IPS-18c (cell line): ENCODE data around the gene MECR.
"Not testable (repeated sequence)": the region's sequence is repeated elsewhere in the genome, so short reads cannot be mapped to it uniquely, and the experiment has no call there.

ENCODE experiments used
- H3K4me3 ChIP-seq: 2 replicates; pipeline ENCODE4 v1.7.0; 2013; ENCODE audit warnings: low read depth, mild to moderate bottlenecking, low read length, moderate library complexity; ENCODE audit not compliant: insufficient read depth
- H3K9me3 ChIP-seq: one replicate; pipeline ENCODE4 v1.6.1; 2013; ENCODE audit warnings: mild to moderate bottlenecking, low read length, moderate library complexity; ENCODE audit not compliant: control insufficient read depth, insufficient read depth

MECR gene

DNA sequence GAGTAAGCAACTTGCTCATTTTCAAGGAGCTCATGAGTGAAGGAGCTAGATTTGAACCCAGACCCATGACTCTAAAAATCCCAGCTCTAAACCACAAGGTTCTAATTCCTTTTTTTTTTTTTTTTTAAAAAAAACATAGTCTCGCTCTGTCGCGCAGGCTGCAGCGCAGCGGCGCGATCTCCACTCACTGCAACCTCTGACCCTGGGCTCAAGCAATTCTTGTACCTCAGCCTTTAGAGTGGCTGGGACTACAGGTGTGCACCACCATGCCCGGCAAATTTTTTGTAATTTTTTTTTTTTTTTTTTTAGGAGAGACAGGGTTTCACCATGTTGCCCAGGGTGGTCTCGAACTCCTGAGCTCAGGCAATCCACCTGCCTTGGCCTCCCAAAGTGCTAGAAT, 62.8 kb downstream of the MECR start:
- H3K9me3 ChIP-seq, result no peaks in the 10 kb centered on the region
- H3K4me3 ChIP-seq, result no peak overlapping the region

DNA sequence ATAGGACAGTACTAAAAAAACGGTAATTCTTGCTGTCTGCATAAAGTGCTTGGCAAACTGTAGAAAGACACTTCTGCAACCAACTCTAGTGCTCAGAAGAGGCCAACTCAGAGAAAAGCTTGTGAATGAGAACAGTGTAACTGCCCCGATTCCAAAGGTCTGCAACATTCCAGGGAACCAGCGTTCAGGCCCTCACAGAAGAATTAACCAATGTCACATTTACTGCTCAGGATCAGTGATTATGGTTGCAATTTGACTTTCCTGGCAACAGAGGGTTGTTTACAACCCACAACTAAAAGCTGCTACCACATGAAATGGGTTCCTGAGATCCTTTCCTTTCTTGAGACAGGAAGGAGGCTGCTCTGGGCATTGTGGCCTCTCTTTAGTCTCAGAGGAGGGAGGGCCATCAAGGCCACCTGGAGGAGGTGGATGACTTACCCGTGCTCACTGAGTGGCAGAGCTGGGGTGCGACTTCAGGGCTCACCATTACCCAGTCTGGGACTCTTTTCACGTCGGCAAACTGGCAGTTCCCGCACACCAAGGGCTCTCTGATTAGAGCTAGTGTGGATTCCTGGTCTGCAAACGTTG, 64.3 kb downstream of the MECR start:
- no peak overlapping the region for H3K4me3 ChIP-seq
- no peaks in the 10 kb centered on the region for H3K9me3 ChIP-seq

DNA sequence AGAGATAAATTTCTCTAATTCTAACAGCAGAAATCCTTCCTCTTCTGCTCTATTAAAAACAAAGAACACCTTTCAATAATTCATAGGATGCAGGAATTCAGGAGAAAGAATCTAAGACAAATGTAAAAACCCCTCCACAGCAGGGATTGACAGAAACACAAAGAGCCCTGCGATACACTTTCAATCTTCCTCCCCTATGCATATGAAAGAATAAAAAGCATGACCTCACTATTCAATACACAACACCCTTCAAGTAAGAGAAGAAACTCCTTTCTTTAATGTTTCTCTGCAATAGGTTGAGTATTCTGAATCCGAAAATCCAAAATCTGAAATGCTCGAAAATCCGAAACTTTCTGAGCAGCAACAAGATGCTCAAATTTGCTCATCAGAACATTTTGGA, 66.1 kb downstream of the MECR start:
- no peak overlapping the region for H3K4me3 ChIP-seq
- no peaks in the 10 kb centered on the region for H3K9me3 ChIP-seq

DNA sequence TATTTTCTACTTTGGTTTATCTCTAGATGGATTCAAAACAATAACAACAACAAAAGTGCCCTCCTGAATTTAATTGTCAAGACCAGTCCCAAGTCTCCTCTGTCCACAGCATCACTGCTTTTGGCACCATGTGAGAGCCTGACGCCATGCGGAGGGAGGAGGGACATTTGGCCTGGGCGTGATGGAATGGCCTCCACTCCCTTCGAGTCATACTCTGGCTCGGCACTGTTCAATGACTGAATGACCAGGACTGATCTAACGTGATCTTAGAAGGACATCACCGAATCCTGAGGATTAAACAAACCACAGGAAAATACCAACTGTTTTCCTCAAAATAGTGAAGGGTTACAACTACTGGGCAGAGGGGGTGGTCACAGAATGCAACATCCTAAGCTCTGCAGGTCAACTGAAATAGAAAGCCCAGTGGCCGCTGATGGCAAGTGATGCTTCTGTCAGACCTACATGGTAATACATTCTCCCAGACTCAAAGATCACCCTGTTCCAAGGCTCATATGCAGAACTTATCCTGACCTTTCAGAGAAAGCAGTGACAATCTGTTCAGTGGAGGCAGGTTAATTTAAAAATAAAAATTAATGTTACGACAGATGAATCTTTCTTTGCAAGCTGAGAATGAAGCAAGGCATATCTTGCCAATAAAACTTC, 68.1 kb downstream of the MECR start:
- Histone ChIP-seq H3K9me3 (no peaks in the 10 kb centered on the region), H3K4me3 (no peak overlapping the region)

DNA sequence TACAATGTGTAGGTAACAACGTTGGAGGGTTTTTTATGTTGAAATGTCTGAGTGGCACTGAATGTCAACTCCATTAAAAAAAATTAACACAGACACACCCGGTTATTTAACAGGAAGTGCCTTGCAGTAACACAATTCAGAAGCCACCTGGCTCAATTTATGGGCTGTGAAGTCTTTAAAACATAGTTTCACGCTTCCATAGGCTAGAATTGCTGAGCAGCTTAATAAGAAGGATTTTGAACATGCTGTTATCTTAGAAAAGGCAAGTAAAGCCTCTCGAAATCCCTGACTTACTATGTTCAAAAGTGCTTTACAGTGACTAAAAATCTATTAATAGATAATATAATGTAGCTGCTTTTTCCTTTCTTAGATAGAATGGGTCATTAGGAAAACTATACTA, 68.7 kb downstream of the MECR start:
- Histone ChIP-seq H3K9me3 (no peaks in the 10 kb centered on the region), H3K4me3 (no peak overlapping the region)

DNA sequence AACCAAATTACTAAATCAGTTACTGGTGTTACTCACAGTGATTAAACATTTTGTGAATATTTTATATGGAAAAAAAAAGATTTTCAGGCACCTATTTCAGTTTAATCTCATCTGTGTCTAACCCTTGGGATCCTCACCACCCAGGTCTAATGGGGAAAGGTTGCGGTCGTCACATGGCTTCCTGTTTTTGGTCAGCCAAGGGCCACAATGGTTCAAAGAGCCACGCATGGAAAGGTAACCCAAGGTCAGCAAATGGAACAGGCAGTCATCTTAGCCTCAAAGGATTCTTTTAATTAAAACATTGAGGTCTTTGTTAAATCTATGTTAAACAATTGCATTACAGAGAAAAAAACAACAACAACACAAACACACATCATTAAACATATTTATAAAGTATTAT, 71.0 kb downstream of the MECR start:
- no peaks in the 10 kb centered on the region for H3K9me3 ChIP-seq

DNA sequence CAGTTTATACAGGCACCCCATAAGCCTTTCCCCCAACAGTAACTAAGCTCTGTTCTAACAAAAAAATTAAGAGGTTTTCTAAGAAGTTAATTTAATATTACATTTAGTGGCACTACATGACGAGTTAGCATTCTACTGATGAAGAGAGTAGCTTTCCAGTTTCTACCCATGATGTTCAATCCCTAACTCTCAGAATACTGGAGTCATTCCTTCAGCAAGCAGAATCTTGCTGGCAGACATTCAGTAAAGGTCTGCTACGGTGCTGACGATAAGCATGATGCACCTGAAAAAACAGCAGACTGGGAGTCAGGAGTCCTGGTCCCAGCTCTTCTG, 73.5 kb downstream of the MECR start:
- Histone ChIP-seq H3K9me3 (no peaks in the 10 kb centered on the region), H3K4me3 (no peak overlapping the region)

More for the DNA sequence above, 71.0 kb downstream of the MECR start:
- no peak overlapping the region for H3K4me3 ChIP-seq

DNA sequence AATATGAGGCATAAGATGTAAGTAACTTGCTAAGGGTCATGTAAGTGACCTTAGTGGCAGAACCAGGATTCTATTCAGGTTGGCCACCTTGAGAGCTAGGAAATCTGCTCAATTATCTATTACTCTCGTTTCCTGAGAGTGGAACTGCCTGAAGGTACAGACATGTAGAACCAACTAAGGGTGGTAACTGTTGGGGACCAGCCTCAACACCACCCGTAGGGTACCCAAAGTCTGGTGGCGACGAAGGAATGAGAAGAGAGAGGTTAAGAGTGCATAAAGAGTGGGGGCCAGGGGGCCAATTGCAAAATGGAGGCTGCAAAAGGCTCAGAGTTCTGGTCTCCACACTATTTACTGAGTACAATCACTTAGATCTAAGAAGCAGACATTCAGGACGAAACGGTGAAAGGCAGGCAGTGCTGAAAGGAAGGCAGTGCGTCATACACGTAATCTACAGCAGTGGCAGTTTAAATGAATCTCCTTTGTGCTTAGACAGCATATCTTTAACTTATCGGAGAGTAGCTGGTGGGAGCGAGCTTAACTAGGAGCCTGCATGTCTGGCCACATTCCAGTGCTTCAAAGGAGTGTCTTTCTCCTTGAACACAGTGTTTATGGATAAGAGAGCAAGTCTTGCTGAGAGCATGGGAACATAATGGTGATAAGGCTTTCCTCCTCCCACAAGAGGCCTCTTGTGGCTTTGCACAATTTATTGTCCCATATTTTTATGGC, 74.0 kb downstream of the MECR start:
- Histone ChIP-seq H3K4me3 (no peak overlapping the region), H3K9me3 (no peaks in the 10 kb centered on the region)

DNA sequence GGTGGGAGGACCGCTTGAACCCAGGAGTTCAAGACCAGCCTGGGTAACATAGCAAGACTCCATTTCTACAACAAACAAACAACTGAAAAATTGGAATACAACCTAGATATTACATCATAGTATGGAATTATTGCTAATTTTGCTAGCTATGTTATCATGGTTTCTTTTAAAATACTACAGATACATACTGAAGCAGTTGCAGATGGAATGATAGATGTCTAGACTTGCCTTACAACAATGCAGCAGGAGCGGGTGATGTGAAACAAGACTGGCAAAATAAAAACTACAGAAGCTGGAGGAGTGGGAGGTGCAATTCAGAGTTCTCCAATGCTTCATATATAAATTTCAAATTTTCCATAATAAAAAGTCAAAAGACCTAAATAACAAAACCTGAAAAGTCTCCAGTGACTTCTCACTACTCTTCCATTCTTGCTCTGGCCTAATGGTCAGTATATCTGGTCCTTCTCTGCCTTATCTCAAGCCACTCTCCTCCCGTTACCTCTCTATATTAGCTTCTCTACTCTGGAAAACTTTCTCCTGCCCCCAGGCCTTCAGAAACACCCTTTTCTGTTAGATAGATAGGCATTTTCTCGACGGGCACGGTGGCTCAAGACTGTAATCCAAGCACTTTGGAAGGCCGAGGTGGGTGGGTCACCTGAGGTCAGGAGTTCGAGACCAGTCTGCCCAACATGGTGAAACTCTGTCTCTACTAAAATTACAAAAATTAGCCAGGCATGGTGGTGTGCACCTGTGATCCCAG, 78.5 kb downstream of the MECR start:
- Histone ChIP-seq H3K9me3 (no peaks in the 10 kb centered on the region), H3K4me3 (no peak overlapping the region)

DNA sequence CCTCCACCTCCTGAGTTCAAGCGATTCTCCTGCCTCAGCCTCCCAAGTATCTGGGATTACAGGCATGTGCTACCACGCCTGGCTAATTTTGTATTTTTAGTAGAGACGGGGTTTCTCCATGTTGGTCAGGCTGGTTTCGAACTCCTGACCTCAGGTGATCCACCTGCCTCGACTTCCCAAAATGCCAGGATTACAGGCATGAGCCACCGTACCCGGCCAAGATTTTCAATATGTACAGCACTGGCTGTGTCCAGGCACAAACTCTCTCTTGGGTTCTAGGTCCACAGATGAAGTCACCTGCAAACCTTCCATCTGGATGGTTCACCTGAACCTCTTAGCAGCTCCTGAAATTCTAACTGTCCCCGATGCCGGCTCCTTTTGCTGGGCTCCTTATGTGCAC, 80.4 kb downstream of the MECR start:
- not testable (repeated sequence) for H3K4me3 ChIP-seq, H3K9me3 ChIP-seq

DNA sequence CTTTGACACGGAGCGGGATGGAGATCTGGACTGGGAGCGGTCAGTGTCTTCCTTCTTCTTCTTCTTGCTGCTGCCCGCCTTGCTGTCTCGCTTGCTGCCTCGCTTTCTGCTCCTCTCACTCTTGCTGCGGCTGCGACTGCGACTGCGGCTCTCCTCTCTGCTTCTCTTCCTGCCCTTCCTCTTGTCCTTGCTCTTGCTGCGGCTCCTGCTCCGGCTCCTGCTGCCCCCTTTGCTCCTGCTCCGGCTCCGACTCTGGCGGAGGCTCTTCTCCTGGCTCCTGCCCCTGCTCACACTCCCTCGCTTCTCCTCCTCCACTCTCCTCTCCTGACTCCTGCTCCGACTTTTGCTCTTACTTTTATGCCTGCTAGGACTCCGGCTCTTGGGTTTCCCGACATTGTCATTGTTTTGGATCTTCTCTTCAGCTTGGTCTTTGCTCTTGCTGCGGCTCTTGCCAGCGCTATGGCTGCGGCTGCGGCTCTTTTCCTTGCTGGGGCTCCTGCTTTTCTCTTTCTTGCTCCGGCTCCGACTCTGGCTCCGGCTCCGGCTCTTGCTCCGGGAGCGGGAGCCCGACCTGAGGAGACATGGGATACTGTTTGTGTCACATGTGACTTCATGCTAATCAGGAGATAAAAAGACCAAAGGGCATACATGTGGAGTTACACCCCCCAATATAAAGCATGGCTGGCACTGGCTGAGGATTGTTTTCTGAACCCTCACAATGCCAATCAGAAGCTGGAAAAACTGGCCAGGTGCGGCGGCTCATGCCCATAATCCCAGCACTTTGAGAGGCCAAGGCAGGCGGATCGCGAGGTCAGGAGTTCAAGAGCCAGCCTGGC, 81.9 kb downstream of the MECR start:
- H3K4me3 ChIP-seq, result no peak overlapping the region
- no peaks in the 10 kb centered on the region for H3K9me3 ChIP-seq

DNA sequence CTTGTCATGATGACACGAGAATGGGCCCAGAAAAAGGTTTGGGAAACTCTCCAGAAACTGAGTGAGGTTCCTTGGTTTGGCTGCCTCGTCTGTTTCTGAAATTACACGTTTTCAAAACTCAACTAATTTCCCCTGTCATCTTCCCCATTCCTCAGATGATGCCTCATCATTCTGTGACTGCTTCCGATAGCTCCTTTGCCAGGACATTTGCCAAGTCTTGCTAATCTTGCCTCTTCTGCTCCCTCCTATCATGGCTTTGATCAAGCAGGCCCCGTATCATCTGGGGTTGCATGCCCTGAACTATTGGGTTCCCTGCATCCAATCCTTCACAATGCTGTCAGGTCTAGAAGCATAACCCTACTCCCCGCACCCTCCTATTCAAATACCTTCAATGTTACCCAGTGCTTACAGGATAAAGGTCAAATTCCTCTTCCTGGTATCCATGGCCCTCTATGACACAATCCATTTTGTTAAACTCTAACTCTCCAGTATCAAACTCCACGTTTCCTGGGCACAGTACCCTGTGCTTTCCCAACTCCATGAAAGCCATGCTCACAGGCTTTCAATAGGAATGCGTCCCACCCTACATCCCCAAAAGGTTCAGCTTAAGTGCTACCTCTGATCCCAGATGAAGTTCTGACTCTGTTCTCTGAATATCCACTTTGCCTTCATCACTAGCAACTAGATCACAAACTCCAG, 84.8 kb downstream of the MECR start:
- H3K9me3 ChIP-seq, result no peaks in the 10 kb centered on the region
- H3K4me3 ChIP-seq, result no peak overlapping the region

DNA sequence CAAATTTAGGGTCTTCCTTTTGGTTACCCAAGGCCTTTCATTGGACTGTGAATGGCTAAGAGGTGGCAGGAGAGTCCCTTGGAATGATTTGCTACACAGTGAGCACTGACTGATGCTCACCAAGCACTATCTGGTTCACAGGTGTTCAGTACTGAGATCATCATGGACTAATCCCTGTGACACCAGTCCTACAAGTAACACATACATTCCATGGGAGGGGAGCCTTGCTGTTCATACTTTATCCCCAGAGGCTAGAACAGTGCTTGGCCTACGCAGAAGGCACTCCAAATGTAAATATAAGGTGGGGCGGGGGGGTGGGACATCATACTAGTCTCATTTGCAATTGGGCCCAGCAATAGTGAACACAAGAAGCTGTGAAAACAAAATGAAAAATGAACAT, 86.6 kb downstream of the MECR start:
- H3K4me3 ChIP-seq, result no peak overlapping the region
- H3K9me3 ChIP-seq, result no peaks in the 10 kb centered on the region

DNA sequence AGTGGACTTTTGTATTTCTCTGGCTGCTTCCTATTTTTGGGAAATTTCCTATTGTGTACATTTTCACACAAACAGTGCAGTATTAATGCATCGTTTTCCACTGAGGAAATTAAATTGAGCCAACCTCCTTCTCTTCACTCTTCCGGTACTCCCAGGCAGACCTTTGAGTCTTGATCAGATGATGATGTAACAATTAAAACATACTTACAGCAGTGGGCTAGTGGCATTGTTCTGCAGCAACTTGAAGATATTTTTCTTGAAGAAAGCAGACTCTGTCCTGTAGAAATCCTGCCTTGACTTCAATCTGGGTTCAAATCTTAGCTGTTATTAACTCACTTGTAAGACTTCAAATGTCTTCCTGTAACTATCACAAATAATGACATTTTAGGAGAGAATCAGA, 88.0 kb downstream of the MECR start:
- Histone ChIP-seq H3K9me3 (no peaks in the 10 kb centered on the region), H3K4me3 (no peak overlapping the region)
